ENCODE results near the gene NAV2.
A peak's percentile ranks its signal among the peaks of the same experiment; 100 is the strongest.
"Not testable (repeated sequence)": the region's sequence is repeated elsewhere in the genome, so short reads cannot be mapped to it uniquely, and the experiment has no call there.

Gene NAV2

DNA sequence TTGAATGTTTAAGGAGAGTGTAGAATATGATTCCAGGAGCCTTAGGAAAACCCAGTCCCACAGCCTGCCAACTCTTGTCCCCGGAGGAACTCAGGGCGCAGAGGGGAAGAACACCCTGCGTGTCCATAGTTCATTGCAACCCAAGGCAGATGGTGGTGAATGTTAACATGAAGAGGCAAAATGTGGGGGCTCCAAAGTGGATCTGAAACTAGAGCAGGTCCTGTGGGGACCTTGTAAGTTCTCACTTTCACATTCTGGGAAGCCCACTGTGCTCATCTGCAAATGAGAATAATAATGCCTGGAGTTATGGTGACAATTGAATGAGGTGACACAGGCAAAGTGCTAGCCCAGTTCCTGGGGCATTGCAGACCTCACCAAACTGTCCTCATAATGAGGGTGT is 246.6 kb downstream of the NAV2 start:
- H3K36me3 Mint-ChIP-seq (ENCODE audit: low read depth), result no peaks in the 10 kb centered on the region
- H3K4me1 Mint-ChIP-seq (ENCODE audit: low read depth), result peaks cover 15% of the 10 kb centered on the region
- peaks cover 27% of the 10 kb centered on the region for H3K27me3 Mint-ChIP-seq
- H3K4me3 Mint-ChIP-seq, result no peak overlapping the region
- H3K27ac Mint-ChIP-seq, result no peak overlapping the region
- H3K9me3 Mint-ChIP-seq, result no peaks in the 10 kb centered on the region

DNA sequence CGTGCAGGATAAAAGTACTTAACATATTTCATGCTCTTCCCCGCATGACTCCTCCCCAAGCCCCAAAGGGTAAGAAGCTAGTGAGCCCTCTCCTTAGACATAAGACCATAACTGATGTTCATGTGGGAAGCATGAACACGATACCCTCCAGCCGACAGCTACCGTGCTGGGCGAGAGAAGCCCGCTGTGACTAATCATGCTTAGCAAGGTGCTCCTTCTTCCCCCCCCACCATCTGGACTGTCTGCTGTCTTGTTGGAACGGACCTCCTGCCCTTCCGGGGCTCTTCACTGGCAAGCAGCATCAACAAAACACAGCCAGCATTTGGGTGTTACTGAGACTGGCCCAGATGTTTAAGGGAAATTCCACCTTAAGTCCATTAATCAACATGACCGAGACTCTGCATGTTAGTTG is 247.0 kb downstream of the NAV2 start:
- Mint-ChIP-seq H3K4me3 (no peak overlapping the region), H3K36me3 (ENCODE audit: low read depth) (no peaks in the 10 kb centered on the region), H3K9me3 (no peaks in the 10 kb centered on the region), H3K4me1 (ENCODE audit: low read depth) (peaks cover 17% of the 10 kb centered on the region), H3K27me3 (peaks cover 27% of the 10 kb centered on the region), H3K27ac (no peak overlapping the region)

DNA sequence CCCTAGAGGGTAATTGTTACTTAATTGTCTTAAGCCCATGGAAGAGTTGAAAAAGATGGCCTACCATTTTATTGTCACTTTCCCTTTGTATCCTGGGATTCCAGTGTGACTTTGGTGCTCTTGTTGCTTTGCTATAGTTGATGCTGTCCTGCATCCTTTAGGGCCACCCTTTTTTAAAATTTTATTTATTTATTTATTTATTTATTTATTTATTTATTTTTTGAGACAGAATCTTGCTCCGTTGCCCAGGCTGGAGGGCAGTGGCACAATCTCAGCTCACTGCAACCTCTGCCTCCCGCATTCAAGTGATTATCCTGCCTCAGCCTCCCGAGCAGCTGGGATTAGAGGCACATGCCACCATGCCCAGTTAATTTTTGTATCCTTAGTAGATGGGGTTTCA is 247.8 kb downstream of the NAV2 start:
- peaks cover 17% of the 10 kb centered on the region for H3K4me1 Mint-ChIP-seq (ENCODE audit: low read depth)
- peaks cover 32% of the 10 kb centered on the region for H3K27me3 Mint-ChIP-seq
- H3K4me3 Mint-ChIP-seq; H3K36me3 Mint-ChIP-seq (ENCODE audit: low read depth); H3K27ac Mint-ChIP-seq; H3K9me3 Mint-ChIP-seq: not testable (repeated sequence)

DNA sequence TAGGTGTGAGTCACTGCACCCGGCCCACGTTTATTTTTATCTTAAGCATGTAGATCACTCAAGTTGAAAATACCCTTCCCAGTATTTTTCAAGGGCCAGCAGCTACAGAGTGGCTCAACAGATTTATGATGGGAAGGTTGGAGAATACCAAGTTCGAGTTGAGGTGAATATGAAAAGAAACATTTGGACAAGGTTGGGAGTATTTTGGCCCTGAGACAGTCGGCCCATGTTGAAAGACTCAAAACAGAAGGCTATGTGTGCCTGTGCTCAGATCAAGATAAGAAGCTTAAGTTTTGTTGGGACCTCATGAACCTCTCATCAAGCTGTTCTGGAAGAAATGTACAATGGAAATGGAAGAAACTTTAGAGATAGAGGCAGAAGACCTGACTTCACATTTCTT is 248.6 kb downstream of the NAV2 start:
- Mint-ChIP-seq H3K9me3 (no peaks in the 10 kb centered on the region), H3K4me3 (no peak overlapping the region), H3K36me3 (ENCODE audit: low read depth) (no peaks in the 10 kb centered on the region), H3K27ac (no peak overlapping the region), H3K4me1 (ENCODE audit: low read depth) (peaks cover 17% of the 10 kb centered on the region), H3K27me3 (peaks cover 38% of the 10 kb centered on the region)

DNA sequence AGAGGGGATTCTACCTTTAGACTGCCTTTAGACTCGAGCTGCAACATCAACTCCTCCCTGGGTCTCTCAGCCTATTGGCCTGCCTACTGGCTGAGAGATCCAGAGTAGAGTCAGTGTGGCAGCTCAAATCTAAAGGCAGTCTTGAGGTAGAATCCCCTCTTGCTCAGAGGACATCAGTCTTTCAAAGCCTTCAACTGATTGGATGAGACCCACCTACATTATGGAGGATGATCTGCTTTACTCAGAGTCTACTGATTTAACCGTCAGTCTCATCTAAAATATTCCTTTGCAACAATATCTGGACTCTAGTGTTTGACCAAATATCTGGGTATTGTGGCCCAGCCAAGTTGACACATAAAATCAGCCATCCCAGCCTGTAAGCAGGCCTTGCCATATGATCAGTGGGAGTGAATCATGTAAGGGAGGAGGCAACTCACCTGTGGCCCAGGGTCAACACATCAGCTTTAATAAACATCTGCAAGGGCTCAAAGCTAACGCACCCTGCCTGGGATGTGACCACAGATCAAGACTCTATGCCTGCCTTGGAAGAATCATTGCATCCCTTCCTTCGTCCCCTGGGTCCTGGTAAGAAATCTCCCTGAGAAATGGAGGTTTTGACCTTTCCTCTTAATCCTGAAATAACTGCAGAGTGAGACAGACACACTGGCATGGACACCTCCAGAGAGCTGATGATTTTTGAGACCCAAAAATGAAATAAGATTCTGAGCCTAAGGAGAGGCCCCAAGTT is 249.6 kb downstream of the NAV2 start:
- Mint-ChIP-seq H3K4me1 (ENCODE audit: low read depth) (peaks cover 17% of the 10 kb centered on the region), H3K4me3 (no peak overlapping the region), H3K36me3 (ENCODE audit: low read depth) (no peaks in the 10 kb centered on the region), H3K27ac (no peak overlapping the region), H3K9me3 (no peaks in the 10 kb centered on the region), H3K27me3 (peaks cover 44% of the 10 kb centered on the region)

DNA sequence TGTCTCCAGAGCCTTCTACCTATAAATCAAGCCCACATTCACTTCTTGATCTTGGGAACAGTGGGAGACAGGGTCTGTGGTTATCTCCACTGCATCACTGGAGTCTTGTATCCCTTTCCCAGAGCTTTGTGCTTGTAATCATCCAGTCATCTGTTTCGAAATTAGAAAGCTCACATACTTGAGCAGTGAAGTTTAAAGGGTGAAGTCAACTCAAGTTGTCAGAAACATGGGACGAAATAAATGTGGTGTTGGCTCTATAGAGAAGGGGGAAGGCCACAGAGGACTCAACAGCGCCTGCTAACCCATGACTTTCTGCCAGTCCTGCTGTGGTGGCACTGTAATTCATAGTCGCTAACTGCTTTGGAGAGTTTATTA is 250.2 kb downstream of the NAV2 start:
- Mint-ChIP-seq H3K9me3 (no peaks in the 10 kb centered on the region), H3K4me3 (no peak overlapping the region), H3K27ac (no peak overlapping the region), H3K36me3 (ENCODE audit: low read depth) (no peaks in the 10 kb centered on the region), H3K4me1 (ENCODE audit: low read depth) (peaks cover 17% of the 10 kb centered on the region), H3K27me3 (peaks cover 50% of the 10 kb centered on the region)

DNA sequence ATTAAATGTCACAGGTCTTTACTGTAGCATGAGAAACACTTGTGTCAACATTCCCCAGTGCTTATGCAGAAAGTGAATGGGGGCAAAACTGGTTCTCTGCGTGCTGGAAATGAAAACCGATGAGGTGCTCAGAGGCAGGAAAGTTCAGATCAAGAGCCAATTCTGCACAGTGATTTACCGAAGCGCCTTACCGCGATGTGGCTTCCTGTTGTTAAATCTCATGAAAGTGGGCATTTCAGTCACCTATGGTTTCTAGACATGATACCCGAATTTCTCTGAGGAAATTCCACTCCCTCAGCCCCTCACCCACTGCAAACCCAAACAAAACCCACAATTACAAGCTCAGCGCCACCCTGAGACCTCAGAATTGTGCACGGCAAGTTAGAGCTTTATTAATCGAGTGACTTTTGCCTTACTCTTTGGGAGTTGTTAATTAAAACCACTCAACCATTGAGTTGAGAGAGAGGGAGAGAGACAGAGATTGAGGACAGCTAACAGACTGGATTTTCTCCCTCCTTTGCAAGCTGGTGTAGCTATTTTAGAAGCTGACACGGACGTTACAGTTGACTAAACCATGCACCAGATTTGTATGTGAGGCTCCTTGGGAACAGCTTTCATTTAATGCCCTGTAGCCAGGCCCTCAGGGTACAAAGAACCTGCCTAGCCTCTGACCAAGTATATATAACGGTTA is 251.2 kb downstream of the NAV2 start:
- Mint-ChIP-seq H3K27ac (no peak overlapping the region), H3K4me3 (no peak overlapping the region), H3K27me3 (peaks cover 51% of the 10 kb centered on the region), H3K9me3 (no peaks in the 10 kb centered on the region), H3K36me3 (ENCODE audit: low read depth) (no peaks in the 10 kb centered on the region), H3K4me1 (ENCODE audit: low read depth) (peaks cover 17% of the 10 kb centered on the region)

DNA sequence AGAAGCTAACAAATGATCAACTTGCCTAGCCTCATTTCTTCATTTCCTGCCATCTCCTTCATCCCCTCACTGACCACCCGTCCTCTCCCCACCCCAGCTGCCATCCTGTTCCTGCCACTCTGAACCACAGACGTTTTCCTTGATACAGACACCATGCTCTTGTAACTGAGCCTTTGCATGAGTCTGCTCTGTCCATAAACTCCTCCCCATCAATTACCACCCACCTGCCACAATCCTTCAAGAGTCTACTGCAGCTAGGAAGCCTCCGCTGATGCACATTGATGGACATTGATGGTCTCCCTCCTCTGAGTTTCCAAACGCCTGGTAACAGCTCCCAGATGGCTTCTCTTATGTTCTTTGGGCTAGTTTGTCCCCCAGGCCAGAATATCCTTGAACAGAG is 253.8 kb downstream of the NAV2 start:
- Mint-ChIP-seq H3K36me3 (ENCODE audit: low read depth) (no peaks in the 10 kb centered on the region), H3K9me3 (no peaks in the 10 kb centered on the region), H3K27ac (no peak overlapping the region), H3K4me1 (ENCODE audit: low read depth) (peaks cover 35% of the 10 kb centered on the region), H3K27me3 (peaks cover 47% of the 10 kb centered on the region), H3K4me3 (no peak overlapping the region)

DNA sequence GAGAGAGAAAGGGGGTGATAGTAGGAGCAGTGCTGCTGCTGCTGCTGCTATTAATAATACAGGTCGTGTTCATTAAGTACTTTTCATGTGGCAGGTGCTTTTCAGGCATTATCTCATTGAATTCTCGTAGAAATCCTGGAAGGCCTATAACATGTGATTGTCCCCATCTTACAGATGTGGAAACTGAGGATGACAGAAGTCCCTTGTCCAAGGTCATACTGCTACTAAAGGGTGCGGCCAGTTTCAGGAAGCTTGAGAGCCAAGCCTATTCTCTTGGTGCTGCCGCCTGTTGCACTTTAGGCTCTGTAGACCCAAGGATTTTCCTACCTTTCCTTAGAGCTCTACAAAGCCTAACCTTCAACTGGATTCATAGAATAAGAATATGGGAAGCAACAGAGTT is 254.3 kb downstream of the NAV2 start:
- no peak overlapping the region for H3K4me3 Mint-ChIP-seq
- H3K27me3 Mint-ChIP-seq, result peaks cover 46% of the 10 kb centered on the region
- no peak overlapping the region for H3K27ac Mint-ChIP-seq
- no peaks in the 10 kb centered on the region for H3K36me3 Mint-ChIP-seq (ENCODE audit: low read depth)
- H3K4me1 Mint-ChIP-seq (ENCODE audit: low read depth), result peaks cover 37% of the 10 kb centered on the region
- H3K9me3 Mint-ChIP-seq, result no peaks in the 10 kb centered on the region

DNA sequence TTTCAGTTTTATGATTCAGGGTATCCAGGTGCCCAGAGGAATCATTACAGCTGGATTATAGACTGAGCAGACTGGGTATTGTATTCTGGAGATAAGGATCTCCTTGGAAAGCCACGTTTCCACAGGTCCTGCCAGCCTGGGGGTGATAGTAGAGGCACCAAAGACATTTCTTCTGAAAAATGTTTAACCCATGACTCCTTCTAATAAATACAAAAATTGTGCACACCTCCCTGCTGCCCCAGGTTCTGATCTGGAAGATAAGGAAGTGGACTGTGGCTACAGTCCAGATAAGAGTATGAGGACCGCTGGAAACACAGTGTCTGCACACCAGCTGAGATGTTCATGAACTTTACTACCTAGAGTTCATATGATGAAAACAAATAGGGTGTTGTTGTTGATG is 255.2 kb downstream of the NAV2 start:
- H3K4me1 Mint-ChIP-seq (ENCODE audit: low read depth), result peaks cover 40% of the 10 kb centered on the region
- peaks cover 42% of the 10 kb centered on the region for H3K27me3 Mint-ChIP-seq
- no peaks in the 10 kb centered on the region for H3K36me3 Mint-ChIP-seq (ENCODE audit: low read depth)
- no peak overlapping the region for H3K27ac Mint-ChIP-seq
- H3K4me3 Mint-ChIP-seq, result no peak overlapping the region
- H3K9me3 Mint-ChIP-seq, result no peaks in the 10 kb centered on the region

DNA sequence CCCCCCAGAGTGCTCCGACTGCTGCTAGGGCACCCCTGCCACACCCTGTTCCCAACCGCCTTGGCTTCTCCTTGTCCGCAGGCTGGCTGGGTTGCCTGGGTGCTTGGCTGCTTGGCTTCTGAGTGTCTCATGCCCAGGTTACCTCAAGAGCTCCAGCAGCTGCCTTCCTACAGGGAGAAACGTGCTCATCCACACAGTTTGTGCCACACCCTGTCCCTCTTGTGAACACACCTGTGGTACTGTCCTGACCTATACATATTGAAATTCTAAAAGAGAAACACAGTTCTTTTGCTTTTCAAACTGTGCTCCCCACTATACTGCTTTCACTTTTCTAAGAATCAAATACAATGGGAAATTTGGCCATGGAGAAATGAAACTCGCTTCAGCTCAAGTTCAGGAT is 256.2 kb downstream of the NAV2 start:
- H3K36me3 Mint-ChIP-seq (ENCODE audit: low read depth), result no peaks in the 10 kb centered on the region
- H3K4me3 Mint-ChIP-seq, result no peak overlapping the region
- no peaks in the 10 kb centered on the region for H3K9me3 Mint-ChIP-seq
- H3K27me3 Mint-ChIP-seq, result peaks cover 40% of the 10 kb centered on the region
- H3K27ac Mint-ChIP-seq, result no peak overlapping the region
- peaks cover 33% of the 10 kb centered on the region for H3K4me1 Mint-ChIP-seq (ENCODE audit: low read depth)

DNA sequence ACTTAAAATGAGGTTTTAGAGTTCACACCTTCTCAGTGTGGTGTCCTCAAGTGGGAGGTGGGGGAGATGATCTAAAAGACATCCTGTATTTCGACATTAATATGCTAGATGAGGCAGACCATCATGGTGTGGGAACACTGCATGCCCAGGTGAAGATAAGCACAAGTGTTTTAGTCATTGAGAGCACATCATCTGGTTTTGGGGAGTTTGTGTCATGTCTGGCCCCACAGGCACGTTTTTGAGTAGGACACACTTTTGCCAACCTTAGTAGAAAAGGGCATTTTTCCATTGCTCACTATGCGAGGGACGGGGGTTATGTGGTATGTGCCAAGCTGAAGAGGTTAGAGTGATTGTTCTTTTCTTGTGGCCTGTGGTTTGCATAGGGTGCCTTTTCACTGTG is 258.3 kb downstream of the NAV2 start:
- Mint-ChIP-seq H3K9me3 (no peaks in the 10 kb centered on the region), H3K4me1 (ENCODE audit: low read depth) (peaks cover 27% of the 10 kb centered on the region), H3K4me3 (no peak overlapping the region), H3K27me3 (peaks cover 30% of the 10 kb centered on the region), H3K36me3 (ENCODE audit: low read depth) (no peaks in the 10 kb centered on the region), H3K27ac (peak overlapping the region; percentile 75)

DNA sequence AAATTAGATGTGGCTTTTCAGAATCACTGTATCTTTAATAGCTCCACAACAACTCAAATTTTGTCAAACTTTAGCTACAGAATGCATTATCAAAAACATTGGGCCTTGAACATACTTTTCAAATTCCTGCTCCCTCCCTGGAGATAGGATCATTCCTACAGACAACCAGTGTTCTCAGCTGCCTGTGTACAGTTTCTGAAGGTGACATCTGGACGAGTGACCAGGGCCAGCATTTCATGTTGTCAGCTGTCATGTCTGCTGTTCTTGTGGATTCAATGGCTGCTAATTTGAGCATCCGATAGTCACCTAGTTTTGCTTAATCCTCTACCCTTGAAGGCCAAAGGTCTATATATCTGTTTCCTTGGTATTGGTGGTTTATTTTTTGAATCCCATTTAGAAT is 259.5 kb downstream of the NAV2 start:
- H3K27ac Mint-ChIP-seq, result no peak overlapping the region
- H3K4me1 Mint-ChIP-seq (ENCODE audit: low read depth), result peaks cover 27% of the 10 kb centered on the region
- no peaks in the 10 kb centered on the region for H3K36me3 Mint-ChIP-seq (ENCODE audit: low read depth)
- H3K4me3 Mint-ChIP-seq, result no peak overlapping the region
- H3K27me3 Mint-ChIP-seq, result peaks cover 30% of the 10 kb centered on the region
- H3K9me3 Mint-ChIP-seq, result no peaks in the 10 kb centered on the region

DNA sequence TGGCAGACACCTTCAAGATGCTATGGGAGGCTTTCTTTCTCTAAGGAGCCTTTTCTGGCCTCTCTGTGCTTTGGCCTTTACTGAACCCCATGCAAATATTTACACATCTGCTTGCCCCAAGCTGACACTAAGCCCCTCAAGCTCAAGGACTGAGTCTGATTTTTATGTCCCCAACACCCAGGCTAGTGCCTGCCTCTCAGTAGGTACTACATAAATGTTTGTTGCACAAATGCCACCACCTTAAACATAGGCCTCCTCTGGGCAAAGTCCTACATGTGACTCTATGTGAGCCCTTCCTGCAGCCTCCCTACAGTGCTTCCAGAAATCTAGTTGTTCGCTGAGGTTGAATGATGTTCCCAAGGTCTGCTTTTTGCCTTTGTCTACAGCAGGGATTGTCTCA is 260.0 kb downstream of the NAV2 start:
- no peaks in the 10 kb centered on the region for H3K36me3 Mint-ChIP-seq (ENCODE audit: low read depth)

DNA sequence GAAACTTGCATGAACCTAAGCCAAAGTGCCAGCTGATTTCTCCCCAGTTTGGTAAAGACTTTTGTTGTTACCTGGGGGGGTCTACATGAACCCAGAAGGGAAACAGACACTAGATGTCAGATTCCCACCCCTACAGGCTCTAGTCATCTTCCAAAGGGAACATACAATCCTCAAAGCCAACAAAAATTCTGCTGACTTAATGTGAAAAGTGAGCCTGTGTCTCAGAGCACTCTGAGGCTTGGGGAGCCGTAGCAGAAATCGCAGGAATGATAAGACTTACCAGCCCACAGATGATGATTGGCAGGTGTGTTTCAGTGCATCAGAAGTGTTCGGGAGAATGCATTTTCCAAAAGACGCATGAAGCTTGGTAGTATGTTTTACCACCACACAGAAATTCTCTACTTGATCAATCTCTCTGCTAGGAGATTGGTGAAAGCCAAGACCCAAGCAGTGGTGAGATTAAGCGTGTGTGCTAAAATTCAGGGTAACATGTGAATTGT is 260.5 kb downstream of the NAV2 start:
- Mint-ChIP-seq H3K36me3 (ENCODE audit: low read depth) (no peaks in the 10 kb centered on the region), H3K27ac (no peak overlapping the region), H3K9me3 (no peaks in the 10 kb centered on the region), H3K4me3 (no peak overlapping the region), H3K27me3 (peaks cover 26% of the 10 kb centered on the region), H3K4me1 (ENCODE audit: low read depth) (peaks cover 28% of the 10 kb centered on the region)

More for the DNA sequence above, 260.0 kb downstream of the NAV2 start:
- Mint-ChIP-seq H3K4me1 (ENCODE audit: low read depth) (peaks cover 27% of the 10 kb centered on the region), H3K9me3 (no peaks in the 10 kb centered on the region), H3K4me3 (no peak overlapping the region), H3K27ac (no peak overlapping the region), H3K27me3 (peaks cover 30% of the 10 kb centered on the region)

DNA sequence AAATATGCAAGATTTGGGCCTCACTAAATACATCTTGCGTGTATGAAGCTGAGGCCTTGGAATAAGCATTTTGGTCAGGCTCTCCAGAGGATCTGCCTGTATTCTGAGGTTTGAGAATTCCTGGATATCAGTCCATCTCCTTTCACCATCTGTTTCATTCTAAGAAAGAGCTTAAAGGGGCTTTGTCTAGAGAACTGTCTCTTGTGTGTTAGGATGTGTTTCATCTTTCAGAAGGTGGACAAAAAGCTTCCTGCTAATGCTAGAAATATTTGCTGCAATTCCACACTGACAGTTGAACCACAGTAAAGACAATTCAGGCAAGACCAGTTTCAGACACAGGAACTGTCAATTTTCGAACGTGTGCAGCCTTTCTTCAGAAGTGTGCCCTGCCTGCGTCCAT is 262.2 kb downstream of the NAV2 start:
- Mint-ChIP-seq H3K36me3 (ENCODE audit: low read depth) (no peaks in the 10 kb centered on the region), H3K9me3 (no peaks in the 10 kb centered on the region), H3K4me3 (no peak overlapping the region), H3K27ac (no peak overlapping the region), H3K27me3 (peaks cover 25% of the 10 kb centered on the region), H3K4me1 (ENCODE audit: low read depth) (peaks cover 37% of the 10 kb centered on the region)

Data from stimulated activated naive CD8-positive, alpha-beta T cell treated with anti-CD3 and anti-CD28 coated beads, Interleukin-15, Interleukin-2, amounts not matched to agents 100 ng/mL and 50 ng/mL, for 24 hours (primary cell).